PC-9 (cell line): ENCODE results near the gene AKT1. TPM values are rescaled to one million over a fixed set of nuclear protein-coding genes. Genes with fewer than 3 reads are reported as not detected.
"Not testable (repeated sequence)": the region's sequence is repeated elsewhere in the genome, so short reads cannot be mapped to it uniquely, and the experiment has no call there.

Experiments used
- BruUV-seq: library from RNA; stranded (reverse); fragments of 400-500 nt; replicated peaks from 2 replicates; lab custom pipeline; 2021; lab: Mats Ljungman, UMichigan
- CTCF ChIA-PET: fragments of 300-600 bp; sonication (Branson Sonifier 250); formaldehyde crosslinking; loops from one replicate; lab custom pipeline; 2022; ENCODE audit warnings: antibody characterized with exemption; lab: Charles Lee
- POLR2A ChIA-PET: fragments of 300-600 bp; sonication (Branson Sonifier 250); formaldehyde crosslinking; loops from one replicate; lab custom pipeline; 2022; ENCODE audit warnings: antibody characterized with exemption; ENCODE audit not compliant: unreplicated experiment; lab: Charles Lee
- DNase-seq, 2 experiments: peaks; one replicate each; pipeline versions ENCODE4 v3.0.0 to v3.0.0-alpha.2; 2015 to 2022; ENCODE audit warnings: mixed read lengths in 1 of 2
- H2AFZ ChIP-seq: fragments of 200-600 bp; sonication (generic); 2 replicates; pipeline ENCODE4 v1.8.1; 2017; ENCODE audit warnings: antibody characterized with exemption
- H3F3A ChIP-seq: fragments of 200-600 bp; sonication (generic); 2 replicates; pipeline ENCODE4 v1.8.1; 2017; ENCODE audit warnings: antibody characterized with exemption, mild to moderate bottlenecking, low read depth; ENCODE audit not compliant: insufficient read depth
- H3K27ac ChIP-seq: fragments of 200-600 bp; sonication (generic); 2 replicates; pipeline ENCODE4 v1.6.1; 2016; ENCODE audit warnings: mixed run types
- H3K27me3 ChIP-seq: fragments of 200-600 bp; sonication (generic); 2 replicates; pipeline ENCODE4 v1.6.1; 2016; ENCODE audit warnings: low read depth, mixed run types; ENCODE audit not compliant: insufficient read depth
- H3K36me3 ChIP-seq: fragments of 200-600 bp; sonication (generic); 2 replicates; pipeline ENCODE4 v1.6.1; 2016; ENCODE audit warnings: low read depth, mixed run types
- H3K4me1 ChIP-seq: fragments of 200-600 bp; sonication (generic); replicated peaks from 2 replicates; pipeline ENCODE4 v1.6.1; 2016; ENCODE audit warnings: mixed run types; ENCODE audit not compliant: insufficient read depth
- H3K4me2 ChIP-seq: fragments of 200-600 bp; sonication (generic); 2 replicates; pipeline ENCODE4 v1.6.1; 2017; ENCODE audit warnings: mixed run types
- H3K4me3 ChIP-seq: fragments of 200-600 bp; sonication (generic); 2 replicates; pipeline ENCODE4 v1.6.1; 2016; ENCODE audit warnings: mixed run types
- H3K79me2 ChIP-seq: fragments of 200-600 bp; sonication (generic); 2 replicates; pipeline ENCODE4 v1.6.1; 2017; ENCODE audit warnings: low read depth, mixed run types
- H3K9me2 ChIP-seq: fragments of 200-600 bp; sonication (generic); 2 replicates; pipeline ENCODE4 v1.8.1; 2017; ENCODE audit warnings: mild to moderate bottlenecking; ENCODE audit not compliant: insufficient read depth
- H3K9me3 ChIP-seq: fragments of 200-600 bp; sonication (generic); 2 replicates; pipeline ENCODE4 v1.8.1; 2016; ENCODE audit warnings: low read depth; ENCODE audit not compliant: insufficient read depth
- H4K20me1 ChIP-seq: fragments of 200-600 bp; sonication (generic); 2 replicates; pipeline ENCODE4 v1.8.1; 2017; ENCODE audit not compliant: insufficient read depth
- CTCF ChIP-seq: fragments of 200-600 bp; sonication (generic); conservative IDR thresholded peaks from 2 replicates; pipeline ENCODE4 v1.6.1; 2017; ENCODE audit warnings: mixed run types, antibody characterized with exemption, mild to moderate bottlenecking, moderate library complexity
- EZH2 ChIP-seq: fragments of 200-600 bp; sonication (generic); IDR thresholded peaks from 2 replicates; pipeline ENCODE4 v1.8.0; 2017; ENCODE audit warnings: antibody characterized with exemption, low read depth
- intact Hi-C: fragments of 100-400 bp; cut with micrococcal nuclease; formaldehyde crosslinking; loops from one replicate; pipeline ENCODE4 v1.10.0; 2022; ENCODE audit not compliant: unreplicated experiment
- total RNA-seq: library from RNA; stranded (reverse); gene quantifications from 2 replicates; pipeline ENCODE4 v1.2.3, GENCODE V29; 2021

AKT1 gene
- total RNA-seq, 1 experiment from 2014 or later, result 107 TPM

- Histone ChIP-seq H3K79me2 (no peaks in the 10 kb centered on the region), H4K20me1 (no peaks in the 10 kb centered on the region), H3K9me3 (no peaks in the 10 kb centered on the region), H3K9me2 (no peaks in the 10 kb centered on the region), H3K27me3 (no peaks in the 10 kb centered on the region), H3K36me3 (no peaks in the 10 kb centered on the region), H2AFZ (no peak overlapping the region), H3K4me3 (no peak overlapping the region), H3K27ac (no peak overlapping the region), H3K4me2 (no peak overlapping the region), H3F3A (no peaks in the 10 kb centered on the region), H3K4me1 (no peaks in the 10 kb centered on the region)
- TF ChIP-seq CTCF, result peak; percentile 62; the same call in 1 of the 2 replicates
- no peak for TF ChIP-seq EZH2
- CTCF ChIA-PET, result interaction anchor here (0.5 to 0.6 kb wide), 2 partner anchors 36 to 1117 kb away, joined by 3 to 9 read pairs; no protein-coding TSS in a partner anchor
- POLR2A ChIA-PET, result no interaction called here
- BruUV-seq, result no TSS peak
- DNase-seq, result no peak
- intact Hi-C loops, result no loop called here
These were observed 63.9 kb downstream of the AKT1 start for GRCh38 chr14:104731320-104732294.

GRCh38 chr14:104730487-104730886, 65.1 kb downstream of the AKT1 start:
- H4K20me1 ChIP-seq, result 0 out of 2 replicates have a peak, but pooled peaks cover 2% of the 10 kb centered on the region
- ChIA-PET POLR2A (no interaction called here), CTCF (no interaction called here)
- H3K27ac ChIP-seq, result no peak overlapping the region
- no peaks in the 10 kb centered on the region for H3K9me2 ChIP-seq
- DNase-seq, result no peak
- H3K79me2 ChIP-seq, result no peaks in the 10 kb centered on the region
- TF ChIP-seq CTCF (no peak), EZH2 (no peak)
- no peak overlapping the region for H3K4me3 ChIP-seq
- no peaks in the 10 kb centered on the region for H3K4me1 ChIP-seq
- no TSS peak for BruUV-seq
- H3K4me2 ChIP-seq, result no peak overlapping the region
- intact Hi-C loops, result no loop called here
- H3F3A ChIP-seq, result no peaks in the 10 kb centered on the region
- H3K27me3 ChIP-seq, result no peaks in the 10 kb centered on the region
- no peak overlapping the region for H2AFZ ChIP-seq
- H3K36me3 ChIP-seq, result no peaks in the 10 kb centered on the region
- no peaks in the 10 kb centered on the region for H3K9me3 ChIP-seq

GRCh38 chr14:104729835-104730181, 65.7 kb downstream of the AKT1 start:
- H3K4me1 ChIP-seq, result peaks cover 3% of the 10 kb centered on the region; the same call in 1 of the 2 replicates
- no peaks in the 10 kb centered on the region for H3K9me3 ChIP-seq
- no peak for TF ChIP-seq EZH2
- H4K20me1 ChIP-seq, result 0 out of 2 replicates have a peak, but pooled peaks cover 2% of the 10 kb centered on the region
- DNase-seq, result no peak
- POLR2A ChIA-PET, result no interaction called here
- intact Hi-C loops, result no loop called here
- no peak overlapping the region for H3K4me3 ChIP-seq
- BruUV-seq, result no TSS peak
- H3K27ac ChIP-seq, result no peak overlapping the region
- H3F3A ChIP-seq, result no peaks in the 10 kb centered on the region
- CTCF ChIA-PET, result interaction anchor here (0.7 kb wide), 1 partner anchor 801 kb away, joined by 10 read pairs; no protein-coding TSS in a partner anchor
- no peaks in the 10 kb centered on the region for H3K79me2 ChIP-seq
- no peaks in the 10 kb centered on the region for H3K36me3 ChIP-seq
- H3K4me2 ChIP-seq, result no peak overlapping the region
- no peaks in the 10 kb centered on the region for H3K27me3 ChIP-seq
- no peaks in the 10 kb centered on the region for H3K9me2 ChIP-seq
- no peak overlapping the region for H2AFZ ChIP-seq

GRCh38 chr14:104729176-104729834, 66.2 kb downstream of the AKT1 start:
- DNase-seq, H3K36me3 ChIP-seq, H3K9me2 ChIP-seq, H3K9me3 ChIP-seq, H3K27me3 ChIP-seq, H3K27ac ChIP-seq, H4K20me1 ChIP-seq, H3F3A ChIP-seq, H3K4me1 ChIP-seq, H3K4me3 ChIP-seq, H3K4me2 ChIP-seq, POLR2A ChIA-PET, H3K79me2 ChIP-seq, intact Hi-C loops, H2AFZ ChIP-seq, BruUV-seq: not testable (repeated sequence)
- CTCF ChIA-PET, result interaction anchor here (0.7 kb wide), 2 partner anchors 45 to 800 kb away, joined by 3 to 10 read pairs; no protein-coding TSS in a partner anchor
